ENCODE results near the gene ARID3B. TPM values are rescaled to one million over a fixed set of nuclear protein-coding genes. Genes with fewer than 3 reads are reported as not detected.
A peak's percentile ranks its signal among the peaks of the same experiment; 100 is the strongest.

Gene ARID3B
- total and polyA plus RNA-seq, 2 of the 13 experiments (the other 11 are each of a cell fraction or from before 2014, with no cell fraction given), result 5.3 to 12.8 TPM

- no peak for TF ChIP-seq ZBTB40 (IDR thresholded peaks at IDR 0.05)
- TF ChIP-seq ZBTB40 (CRISPR knock-in tag; IDR thresholded peaks at IDR 0.05), result peak; percentile 48; the same call in 1 of the 2 replicates
- peak; percentile 79 for TF ChIP-seq ZBTB43 (CRISPR knock-in tag; conservative IDR thresholded peaks at IDR 0.05)
- no peak for TF ChIP-seq ZNF512 (CRISPR knock-in tag; IDR thresholded peaks at IDR 0.05)
- TF ChIP-seq NFYB (CRISPR knock-in tag; IDR thresholded peaks at IDR 0.05), result peak; percentile 33; the same call in 1 of the 2 replicates
- no peak for TF ChIP-seq ZNF674 (CRISPR knock-in tag; IDR thresholded peaks at IDR 0.05; ENCODE audit: low read depth)
- TF ChIP-seq XRCC5 (optimal IDR thresholded peaks at IDR 0.05; ENCODE audit: low read length), result peak; percentile 97
- TF ChIP-seq ZFP1 (CRISPR knock-in tag; IDR thresholded peaks at IDR 0.05), result no peak
- peak; percentile 20 for TF ChIP-seq HOXD1 (CRISPR knock-in tag; IDR thresholded peaks at IDR 0.05)
- TF ChIP-seq ZNF121 (CRISPR knock-in tag; IDR thresholded peaks at IDR 0.05), result peak; percentile 67; the same call in 1 of the 2 replicates
- peak; percentile 50 for TF ChIP-seq ZNF619 (CRISPR knock-in tag; IDR thresholded peaks at IDR 0.05)
- TF ChIP-seq MXI1 (IDR thresholded peaks at IDR 0.05; ENCODE audit: borderline replicate concordance, low read depth, low read length), result peak; percentile 86; the same call in 1 of the 3 replicates
- peak; percentile 90; the same call in 1 of the 2 replicates for TF ChIP-seq ZNF567 (CRISPR knock-in tag; IDR thresholded peaks at IDR 0.05; ENCODE audit: borderline replicate concordance)
- 0 out of 2 replicates have a peak, but pooled peaks have one; percentile 50 for TF ChIP-seq NKX3-1 (CRISPR knock-in tag; IDR thresholded peaks at IDR 0.05)
- TF ChIP-seq KDM6A (CRISPR knock-in tag; IDR thresholded peaks at IDR 0.05; ENCODE audit: low read depth), result no peak
Measured at GRCh38 chr15:74615508-74616365, 74.7 kb downstream of the ARID3B start, which contains the start of gene CLK3 (continued).

Data from HepG2 (cell line).